ENCODE data around the gene DPF3.

DNA sequence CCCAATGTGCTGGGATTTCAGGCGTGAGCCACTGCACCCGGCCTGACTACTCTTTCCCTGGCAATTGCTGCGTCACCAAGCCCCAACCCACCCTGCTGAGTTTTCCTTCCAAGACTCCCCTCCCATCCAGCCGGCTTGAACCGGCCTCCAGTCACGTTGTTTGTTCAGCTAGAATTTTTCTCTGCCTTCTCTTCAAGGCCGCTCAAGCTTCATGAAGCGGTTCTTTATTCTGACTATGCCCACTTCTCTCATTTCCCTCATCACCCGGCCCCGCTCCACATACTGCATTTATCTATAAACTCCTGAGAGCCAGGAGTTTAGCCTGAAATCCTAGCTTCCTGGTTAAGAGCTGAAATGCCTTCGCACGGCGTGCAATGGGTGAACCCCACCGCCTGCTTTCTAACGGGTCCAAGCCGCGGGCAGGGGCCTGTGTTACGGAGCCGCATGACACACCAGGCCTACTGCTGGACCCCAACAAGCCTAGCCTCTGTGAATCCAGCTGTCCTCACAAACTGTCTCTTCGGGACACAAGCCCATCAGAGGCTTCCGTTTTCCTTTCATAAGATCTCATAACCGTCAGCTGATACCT is 31.4 kb upstream of the DPF3 start:
- TF ChIP-seq CTCF (IDR thresholded peaks at IDR 0.05; ENCODE audit: low read depth, low read length, poor library complexity, severe bottlenecking) (no peak), EZH2phosphoT487 (IDR thresholded peaks at IDR 0.05; ENCODE audit: borderline replicate concordance, low read length) (no peak)
